Nephron progenitor cell (in vitro differentiated cells): ENCODE results near the gene PTGIS.

Experiments used
- DNase-seq: peaks from one replicate; pipeline ENCODE4 v3.0.0; 2021
- H3K27ac Mint-ChIP-seq: 2 replicates; pipeline ENCODE4 v1.8.0; 2021; ENCODE audit warnings: mild to moderate bottlenecking, moderate library complexity, mixed read lengths
- H3K27me3 Mint-ChIP-seq: 2 replicates; pipeline ENCODE4 v1.8.0; 2021; ENCODE audit warnings: mild to moderate bottlenecking, low read depth, mixed read lengths; ENCODE audit not compliant: poor library complexity
- H3K36me3 Mint-ChIP-seq: 2 replicates; pipeline ENCODE4 v1.8.0; 2021; ENCODE audit warnings: low read depth, mixed read lengths
- H3K4me1 Mint-ChIP-seq: 2 replicates; pipeline ENCODE4 v1.8.0; 2021; ENCODE audit warnings: mixed read lengths
- H3K4me3 Mint-ChIP-seq: 2 replicates; pipeline ENCODE4 v1.8.0; 2021; ENCODE audit warnings: mild to moderate bottlenecking, moderate library complexity, mixed read lengths
- H3K9me3 Mint-ChIP-seq: 2 replicates; pipeline ENCODE4 v1.8.0; 2021; ENCODE audit warnings: mild to moderate bottlenecking, moderate library complexity, mixed read lengths
- TF ChIP-seq, protein P1 (sequence below): fragments of 200-600 bp; sonication (generic); IDR thresholded peaks from 2 replicates; pipeline ENCODE4 v1.5.0; 2021; ENCODE audit warnings: antibody characterized with exemption

PTGIS gene

DNA sequence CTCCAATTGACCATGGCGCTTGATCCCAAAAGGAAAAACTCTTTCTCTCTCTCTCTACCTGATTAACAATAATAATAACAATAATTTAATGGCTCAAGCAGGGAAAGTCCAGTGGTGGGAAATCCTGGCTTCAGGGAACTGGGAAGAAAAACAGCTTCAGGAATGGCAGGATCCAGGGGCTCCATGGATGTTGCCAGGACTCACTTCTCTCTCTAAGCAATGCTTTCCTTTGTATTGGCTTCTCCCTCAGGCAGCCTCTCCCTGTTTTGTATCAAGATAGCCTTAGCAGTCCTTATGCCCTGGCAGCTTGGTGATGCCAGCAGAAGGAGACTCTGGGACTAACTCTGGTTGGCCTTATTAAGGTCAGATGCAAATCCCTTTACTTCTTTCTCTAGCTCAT lies 13.5 kb upstream of the PTGIS start:
- TF ChIP-seq, protein P1, sequence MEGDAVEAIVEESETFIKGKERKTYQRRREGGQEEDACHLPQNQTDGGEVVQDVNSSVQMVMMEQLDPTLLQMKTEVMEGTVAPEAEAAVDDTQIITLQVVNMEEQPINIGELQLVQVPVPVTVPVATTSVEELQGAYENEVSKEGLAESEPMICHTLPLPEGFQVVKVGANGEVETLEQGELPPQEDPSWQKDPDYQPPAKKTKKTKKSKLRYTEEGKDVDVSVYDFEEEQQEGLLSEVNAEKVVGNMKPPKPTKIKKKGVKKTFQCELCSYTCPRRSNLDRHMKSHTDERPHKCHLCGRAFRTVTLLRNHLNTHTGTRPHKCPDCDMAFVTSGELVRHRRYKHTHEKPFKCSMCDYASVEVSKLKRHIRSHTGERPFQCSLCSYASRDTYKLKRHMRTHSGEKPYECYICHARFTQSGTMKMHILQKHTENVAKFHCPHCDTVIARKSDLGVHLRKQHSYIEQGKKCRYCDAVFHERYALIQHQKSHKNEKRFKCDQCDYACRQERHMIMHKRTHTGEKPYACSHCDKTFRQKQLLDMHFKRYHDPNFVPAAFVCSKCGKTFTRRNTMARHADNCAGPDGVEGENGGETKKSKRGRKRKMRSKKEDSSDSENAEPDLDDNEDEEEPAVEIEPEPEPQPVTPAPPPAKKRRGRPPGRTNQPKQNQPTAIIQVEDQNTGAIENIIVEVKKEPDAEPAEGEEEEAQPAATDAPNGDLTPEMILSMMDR: no peak
- DNase-seq: no peak
- peaks cover 19% of the 10 kb centered on the region for H3K9me3 Mint-ChIP-seq
- peaks cover 19% of the 10 kb centered on the region for H3K27me3 Mint-ChIP-seq
- H3K27ac Mint-ChIP-seq: no peak overlapping the region
- no peaks in the 10 kb centered on the region for H3K36me3 Mint-ChIP-seq
- no peak overlapping the region for H3K4me3 Mint-ChIP-seq
- H3K4me1 Mint-ChIP-seq: peaks cover 30% of the 10 kb centered on the region

DNA sequence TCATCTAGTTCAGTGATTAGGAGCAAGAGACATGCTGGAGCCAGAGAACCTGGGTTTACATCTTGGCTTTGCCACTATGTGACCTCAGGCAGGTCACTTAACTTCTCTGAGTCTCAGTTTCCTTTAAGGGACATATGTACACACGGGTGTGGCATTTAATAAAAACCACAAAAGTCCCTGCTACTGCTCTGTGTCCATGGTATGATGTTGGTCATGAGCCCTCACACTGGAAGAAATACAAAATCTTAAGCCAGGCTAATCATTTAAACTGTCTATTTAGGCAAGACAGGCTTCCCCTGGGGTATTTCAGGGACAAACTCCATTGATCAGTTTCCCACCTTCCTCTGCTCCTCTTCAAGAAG lies 12.9 kb upstream of the PTGIS start:
- no peak for DNase-seq
- Mint-ChIP-seq H3K27me3 (peaks cover 21% of the 10 kb centered on the region), H3K36me3 (no peaks in the 10 kb centered on the region), H3K9me3 (peaks cover 24% of the 10 kb centered on the region), H3K4me3 (no peak overlapping the region), H3K27ac (no peak overlapping the region), H3K4me1 (peaks cover 29% of the 10 kb centered on the region)
- TF ChIP-seq, protein P1: no peak

DNA sequence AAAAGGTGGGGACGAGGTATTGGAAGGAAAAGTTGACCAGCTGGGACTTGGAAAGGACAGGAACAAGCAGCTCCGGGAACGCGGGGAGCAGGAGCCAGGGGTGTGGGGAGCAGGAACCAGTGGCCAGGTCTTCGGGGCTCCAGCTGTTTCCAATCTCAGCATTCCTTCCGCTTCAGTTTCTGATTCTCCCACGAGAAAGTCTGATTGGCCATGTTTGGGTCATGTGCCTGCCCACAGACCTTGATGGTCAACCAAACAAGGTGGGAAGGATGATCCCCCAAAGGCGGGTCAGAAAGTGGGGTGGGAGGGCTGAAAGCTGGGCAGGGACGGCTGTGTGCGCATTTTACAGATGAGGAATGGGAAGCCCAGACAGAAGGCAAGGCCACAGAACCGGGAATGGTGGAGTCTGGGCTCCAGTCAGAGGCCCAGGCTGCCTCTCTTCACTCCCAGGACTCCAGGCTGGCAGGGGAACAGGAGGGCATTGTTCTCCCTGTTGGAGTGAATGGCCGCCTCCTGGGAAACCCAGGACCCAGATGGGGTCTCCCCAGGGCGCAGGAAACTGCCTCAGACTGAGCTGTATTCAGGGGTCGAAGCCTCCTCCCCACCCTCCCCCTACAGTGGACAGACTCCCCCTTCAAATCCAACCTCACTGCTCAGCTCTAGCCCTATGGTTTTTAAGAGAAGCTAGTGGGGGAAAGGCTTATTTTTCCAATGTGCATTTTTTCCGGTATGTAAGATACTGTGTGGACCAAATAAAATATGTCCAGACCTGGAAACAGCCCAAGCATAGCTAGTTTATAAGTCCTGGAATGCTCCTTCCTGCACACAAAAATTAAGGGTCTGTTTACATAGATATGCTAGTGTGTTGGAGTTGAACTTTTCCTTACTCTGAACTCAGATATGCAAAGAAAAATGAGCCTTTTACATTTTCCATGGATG lies 12.2 kb upstream of the PTGIS start:
- Mint-ChIP-seq H3K4me1 (peaks cover 22% of the 10 kb centered on the region), H3K27me3 (peaks cover 21% of the 10 kb centered on the region), H3K9me3 (peaks cover 24% of the 10 kb centered on the region), H3K36me3 (no peaks in the 10 kb centered on the region), H3K4me3 (no peak overlapping the region), H3K27ac (no peak overlapping the region)
- no peak for DNase-seq
- TF ChIP-seq, protein P1: no peak

DNA sequence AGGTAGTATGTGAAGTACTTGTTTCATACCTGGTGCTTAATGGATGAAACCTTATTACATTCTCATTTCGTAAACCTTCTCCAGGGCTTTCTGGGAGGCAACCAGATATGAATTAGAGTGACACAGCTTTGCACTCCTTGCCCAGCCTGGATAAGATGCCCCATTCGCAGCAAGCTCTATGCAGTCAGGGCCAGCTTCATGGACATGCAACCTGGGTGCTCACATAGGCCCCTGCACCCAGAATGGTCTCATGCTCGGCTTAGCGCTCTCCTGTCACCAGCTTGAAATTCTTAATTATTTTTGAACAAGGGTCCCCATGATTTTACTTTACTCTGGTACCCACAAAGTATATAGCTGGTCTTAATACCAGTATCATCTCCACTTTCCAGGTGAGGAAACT lies 11.3 kb upstream of the PTGIS start:
- Mint-ChIP-seq H3K36me3 (no peaks in the 10 kb centered on the region), H3K4me1 (peaks cover 22% of the 10 kb centered on the region)

DNA sequence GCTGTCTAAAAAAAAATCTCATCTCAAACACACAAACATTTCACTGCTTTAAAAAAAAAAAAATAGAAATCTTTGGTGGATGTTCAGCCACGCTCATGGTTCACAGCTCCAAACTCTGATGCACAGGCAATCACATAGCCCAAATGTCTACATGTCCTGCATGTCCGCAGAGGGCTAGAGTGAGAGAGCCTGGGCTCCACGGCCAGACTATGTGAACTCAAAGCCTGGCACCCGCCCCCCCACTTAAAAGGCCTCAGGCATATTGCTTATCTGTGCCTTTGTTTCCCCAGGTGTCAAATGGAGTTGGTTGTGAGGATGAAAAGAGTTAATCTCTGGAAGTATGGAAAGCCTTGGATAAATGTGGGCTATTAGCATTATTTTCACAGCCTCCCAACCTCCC lies 10.5 kb upstream of the PTGIS start:
- no peak for DNase-seq
- Mint-ChIP-seq H3K4me3 (no peak overlapping the region), H3K9me3 (peaks cover 23% of the 10 kb centered on the region), H3K27me3 (peaks cover 19% of the 10 kb centered on the region), H3K4me1 (peaks cover 15% of the 10 kb centered on the region), H3K36me3 (no peaks in the 10 kb centered on the region), H3K27ac (no peak overlapping the region)
- TF ChIP-seq, protein P1: no peak

More for the DNA sequence above, 11.3 kb upstream of the PTGIS start:
- DNase-seq: no peak
- Mint-ChIP-seq H3K4me3 (no peak overlapping the region), H3K27ac (no peak overlapping the region), H3K27me3 (peaks cover 21% of the 10 kb centered on the region), H3K9me3 (peaks cover 24% of the 10 kb centered on the region)
- TF ChIP-seq, protein P1: no peak
